OCI-LY1 (cell line): Measurements from ENCODE around the gene ZBTB7C.

Experiments
- H2AFZ ChIP-seq: fragments of 200-600 bp; sonication (generic), shearing (Covaris generic); 2 replicates; pipeline ENCODE4 v1.6.0; 2014; ENCODE audit warnings: antibody characterized with exemption, mild to moderate bottlenecking, low read length
- H3F3A ChIP-seq: fragments of 200-600 bp; sonication (generic), shearing (Covaris generic); 2 replicates; pipeline ENCODE4 v1.6.0; 2014; ENCODE audit warnings: mild to moderate bottlenecking, antibody characterized with exemption, low read length, moderate library complexity; ENCODE audit not compliant: insufficient read depth
- H3K27ac ChIP-seq: fragments of 200-600 bp; sonication (generic); 2 replicates; pipeline ENCODE4 v1.5.1; 2014; ENCODE audit warnings: low read length, mixed run types, mild to moderate bottlenecking, low read depth; ENCODE audit not compliant: poor library complexity, severe bottlenecking
- H3K27me3 ChIP-seq: fragments of 200-600 bp; sonication (generic); 2 replicates; pipeline ENCODE4 v1.6.0; 2014; ENCODE audit warnings: antibody characterized with exemption, mild to moderate bottlenecking, low read length, moderate library complexity; ENCODE audit not compliant: insufficient read depth
- H3K36me3 ChIP-seq: fragments of 200-600 bp; sonication (generic); 2 replicates; pipeline ENCODE4 v1.6.1; 2014; ENCODE audit warnings: mild to moderate bottlenecking, antibody characterized with exemption, low read length, moderate library complexity, mixed read lengths; ENCODE audit not compliant: insufficient read depth
- H3K4me1 ChIP-seq: fragments of 200-600 bp; sonication (generic); 2 replicates; pipeline ENCODE4 v1.5.1; 2014; ENCODE audit warnings: mild to moderate bottlenecking, low read length, moderate library complexity; ENCODE audit not compliant: insufficient read depth, severe bottlenecking
- H3K4me2 ChIP-seq: fragments of 200-600 bp; sonication (generic), shearing (Covaris generic); 2 replicates; pipeline ENCODE4 v1.6.1; 2014; ENCODE audit warnings: low read length
- H3K4me3 ChIP-seq: fragments of 200-600 bp; sonication (generic); 2 replicates; pipeline ENCODE4 v1.5.1; 2014; ENCODE audit warnings: low read length, low read depth, mild to moderate bottlenecking, mixed read lengths; ENCODE audit not compliant: poor library complexity, severe bottlenecking
- H3K79me2 ChIP-seq: fragments of 200-600 bp; shearing (Covaris generic); 2 replicates; pipeline ENCODE4 v1.6.1; 2016; ENCODE audit warnings: mixed run types, low read length, mixed read lengths; ENCODE audit not compliant: insufficient read depth
- H3K9ac ChIP-seq: fragments of 200-600 bp; sonication (generic), shearing (Covaris generic); 2 replicates; pipeline ENCODE4 v1.6.1; 2014; ENCODE audit warnings: mild to moderate bottlenecking, low read length, mixed read lengths
- H3K9me2 ChIP-seq: fragments of 200-600 bp; sonication (generic), shearing (Covaris generic); 2 replicates; pipeline ENCODE4 v1.6.1; 2014; ENCODE audit warnings: low read depth, mild to moderate bottlenecking, low read length, mixed read lengths
- H3K9me3 ChIP-seq: fragments of 200-600 bp; shearing (Covaris generic); 2 replicates; pipeline ENCODE4 v1.6.1; 2014; ENCODE audit warnings: low read length, mixed read lengths
- H4K20me1 ChIP-seq: fragments of 200-600 bp; sonication (generic), shearing (Covaris generic); 2 replicates; pipeline ENCODE4 v1.6.0; 2016; ENCODE audit warnings: mild to moderate bottlenecking, low read length; ENCODE audit not compliant: insufficient read depth
- CTCF ChIP-seq: fragments of 200-600 bp; sonication (generic), shearing (Covaris generic); IDR thresholded peaks from 2 replicates; pipeline ENCODE4 v1.5.1; 2017; ENCODE audit warnings: mild to moderate bottlenecking, antibody characterized with exemption, low read length, moderate library complexity, mixed read lengths
- EZH2 ChIP-seq: fragments of 200-600 bp; sonication (generic), shearing (Covaris generic); IDR thresholded peaks from 2 replicates; pipeline ENCODE4 v1.8.0; 2017; ENCODE audit warnings: borderline replicate concordance, mixed run types, mild to moderate bottlenecking, antibody characterized with exemption, low read length, moderate library complexity, mixed read lengths

The ZBTB7C gene

GRCh38 chr18:48358868-48359267 lies 50.3 kb downstream of the ZBTB7C start:
- no peak for TF ChIP-seq EZH2
- no peak for TF ChIP-seq CTCF
- no peak overlapping the region for H3K4me2 ChIP-seq
- no peaks in the 10 kb centered on the region for H3K9me3 ChIP-seq
- H3F3A ChIP-seq: no peaks in the 10 kb centered on the region
- H2AFZ ChIP-seq: no peak overlapping the region
- no peaks in the 10 kb centered on the region for H3K36me3 ChIP-seq
- no peaks in the 10 kb centered on the region for H3K9me2 ChIP-seq
- H3K9ac ChIP-seq: no peak overlapping the region
- no peak overlapping the region for H3K27ac ChIP-seq
- H3K4me1 ChIP-seq: no peaks in the 10 kb centered on the region
- H3K4me3 ChIP-seq: no peak overlapping the region
- H4K20me1 ChIP-seq: no peaks in the 10 kb centered on the region
- H3K27me3 ChIP-seq: no peaks in the 10 kb centered on the region
- no peaks in the 10 kb centered on the region for H3K79me2 ChIP-seq

- Histone ChIP-seq H3K27ac (no peak overlapping the region), H3K4me2 (no peak overlapping the region), H3K9ac (no peak overlapping the region), H3K79me2 (no peaks in the 10 kb centered on the region), H4K20me1 (no peaks in the 10 kb centered on the region), H3K9me2 (no peaks in the 10 kb centered on the region), H2AFZ (no peak overlapping the region), H3K36me3 (no peaks in the 10 kb centered on the region), H3K4me1 (no peaks in the 10 kb centered on the region), H3K4me3 (no peak overlapping the region), H3F3A (no peaks in the 10 kb centered on the region), H3K27me3 (no peaks in the 10 kb centered on the region), H3K9me3 (no peaks in the 10 kb centered on the region)
- TF ChIP-seq EZH2 (no peak), CTCF (no peak)
Measured at GRCh38 chr18:48356909-48357631, 52.1 kb downstream of the ZBTB7C start.

- Histone ChIP-seq H3F3A (no peaks in the 10 kb centered on the region), H2AFZ (no peak overlapping the region), H3K4me2 (no peak overlapping the region), H3K4me1 (no peaks in the 10 kb centered on the region), H4K20me1 (no peaks in the 10 kb centered on the region), H3K79me2 (no peaks in the 10 kb centered on the region), H3K9me2 (no peaks in the 10 kb centered on the region), H3K27ac (no peak overlapping the region), H3K27me3 (no peaks in the 10 kb centered on the region), H3K4me3 (no peak overlapping the region), H3K36me3 (no peaks in the 10 kb centered on the region), H3K9ac (no peak overlapping the region), H3K9me3 (no peaks in the 10 kb centered on the region)
- no peak for TF ChIP-seq CTCF
- TF ChIP-seq EZH2: no peak
Measured at GRCh38 chr18:48356151-48356745, 52.9 kb downstream of the ZBTB7C start.
